A549 treated with Mapracorat at 1 μM for 4 hours (cell line): Measurements from ENCODE around the gene SLC51B. TPM values are rescaled to one million over a fixed set of nuclear protein-coding genes. Genes with fewer than 3 reads are reported as not detected.

Experiments used
- total RNA-seq: library from RNA; stranded (reverse); fragments of 200-300 nt; extraction: Qiagen RNA extraction; gene quantifications from 5 replicates; pipeline ENCODE4 v1.2.3, GENCODE V29; 2022

SLC51B gene
- 14.3 to 20.5 TPM (median 15.7 TPM) in 5 replicates for total RNA-seq

DNA sequence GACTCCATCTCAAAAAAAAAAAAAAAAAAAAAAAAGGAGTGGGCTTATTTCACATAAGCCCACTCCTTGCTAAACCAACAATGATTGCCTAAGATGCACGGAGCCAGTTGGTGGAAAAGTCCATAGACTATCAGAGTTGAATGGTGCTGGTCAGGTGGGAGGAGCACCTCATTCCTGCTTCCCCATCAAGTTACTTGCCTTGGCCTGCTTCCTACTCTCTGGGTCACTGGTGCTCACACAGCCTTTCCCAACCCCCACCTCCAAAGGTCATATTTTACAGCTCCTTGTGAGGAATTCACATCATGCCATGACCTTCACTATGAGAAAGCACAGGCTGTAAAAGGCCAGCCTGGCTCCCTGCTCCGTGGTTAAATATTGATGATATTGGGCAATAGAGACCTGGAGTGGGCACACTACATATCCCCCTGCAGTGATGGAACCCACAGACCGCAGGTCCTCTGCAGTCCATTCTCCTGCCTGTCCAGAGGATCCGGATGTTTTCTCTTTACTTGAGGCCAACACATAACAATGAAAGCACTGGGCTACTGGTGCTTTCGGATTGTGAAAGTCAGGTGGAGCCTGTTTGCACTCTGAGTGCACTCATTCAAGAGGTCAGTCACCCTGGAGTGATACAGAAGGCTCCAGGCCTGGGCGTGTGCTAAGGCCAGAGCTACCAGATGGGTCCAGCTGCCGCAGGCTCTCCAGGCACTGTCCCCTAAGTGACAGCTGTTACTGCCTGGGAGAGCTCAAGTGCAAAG, at the start of gene SLC51B:
SLC51B (plus strand) TSS at position 664 of the 758 bp plus-strand sequence. CDS start 4,618 bp downstream, outside the sequence.

DNA sequence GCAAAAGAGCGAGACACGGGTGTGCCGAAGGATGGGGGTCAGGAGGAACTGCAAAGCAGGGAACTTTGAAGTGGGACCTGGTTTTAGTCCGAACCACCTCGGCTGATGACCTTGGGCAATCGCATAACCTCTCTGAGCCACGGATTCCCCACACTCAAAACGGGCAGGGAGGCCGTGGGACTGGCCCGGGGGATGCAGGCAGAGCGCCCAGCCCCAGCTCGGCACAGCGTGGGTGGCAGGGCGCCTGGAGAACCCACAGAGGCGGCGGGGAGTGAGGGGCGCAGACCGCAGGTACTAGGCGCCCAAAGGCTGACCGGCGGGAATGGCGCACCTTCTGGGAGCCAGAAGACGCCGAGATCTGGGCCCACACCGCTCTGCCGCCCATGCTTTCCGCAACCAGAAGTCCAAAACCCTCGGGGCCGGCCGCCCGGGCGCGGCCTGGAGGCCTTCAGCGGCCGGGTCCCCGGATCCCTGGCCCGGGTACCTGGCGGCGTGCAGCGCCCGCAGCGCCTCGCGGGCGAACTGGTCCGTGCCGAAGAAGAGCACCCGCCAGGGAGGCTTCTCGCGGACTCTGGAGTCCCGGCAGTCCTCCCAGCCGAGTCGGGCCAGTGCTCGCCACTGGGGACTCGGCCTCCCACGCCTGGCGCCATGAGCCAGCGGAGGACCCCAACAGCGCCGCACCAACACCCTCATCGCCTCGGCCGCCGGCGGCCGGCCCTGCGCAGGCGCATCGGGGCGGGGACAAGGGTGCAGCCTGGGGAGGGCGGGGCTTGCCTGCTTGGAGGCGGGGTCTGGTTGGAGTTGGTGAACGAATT, 16.1 kb upstream of the SLC51B start, which contains the start of gene MTFMT:
MTFMT (minus strand) TSS at position 719 of the 815 bp plus-strand sequence; CDS start at position 693, 26 bp downstream.

GRCh38 chr15:65067645-65068402, 22.6 kb downstream of the SLC51B start, which contains the start of gene RASL12:
Gene RASL12 (minus strand): TSS chr15:65067991. CDS start chr15:65067835, 156 bp downstream.

GRCh38 chr15:65076486-65077290, 31.5 kb downstream of the SLC51B start, which contains the start of gene KBTBD13:
Gene KBTBD13 (plus strand): TSS chr15:65076746. CDS start chr15:65076816, 70 bp downstream.

Other genes starting within 250 kb of the SLC51B start
- 11.6 to 23.5 TPM (median 16.4 TPM) in 5 replicates for gene PIF1, start 219.7 kb upstream of the SLC51B start, total RNA-seq
- gene PLEKHO2, start 203.5 kb upstream of the SLC51B start, total RNA-seq, result 5.4 to 6.4 TPM (median 6.0 TPM) in 5 replicates
- 1.7 to 2.8 TPM (median 2.2 TPM) in 5 replicates for gene ANKDD1A, start 133.5 kb upstream of the SLC51B start, total RNA-seq
- 115 to 127 TPM (median 122 TPM) in 5 replicates for gene SPG21, start 55.5 kb upstream of the SLC51B start, total RNA-seq
- gene MTFMT, start 15.7 kb upstream of the SLC51B start, total RNA-seq, result 22.3 to 28.2 TPM (median 26.6 TPM) in 5 replicates
- gene RASL12, start 22.6 kb downstream of the SLC51B start, total RNA-seq, result 0.10 to 0.16 TPM (median 0.12 TPM) in 5 replicates
- gene KBTBD13, start 31.4 kb downstream of the SLC51B start, total RNA-seq, result not detected in 5 replicates
- 0.55 to 2.0 TPM (median 0.74 TPM) in 5 replicates for gene UBAP1L, start 69.8 kb downstream of the SLC51B start, total RNA-seq
- 24.5 to 29.7 TPM (median 27.7 TPM) in 5 replicates for gene PDCD7, start 88.4 kb downstream of the SLC51B start, total RNA-seq
- gene CLPX, start 140.0 kb downstream of the SLC51B start, total RNA-seq, result 37.2 to 54.0 TPM (median 48.0 TPM) in 5 replicates
- gene CILP, start 166.1 kb downstream of the SLC51B start, total RNA-seq, result 0.11 to 0.24 TPM (median 0.17 TPM) in 5 replicates
- gene PARP16, start 241.5 kb downstream of the SLC51B start, total RNA-seq, result 9.2 to 11.7 TPM (median 11.2 TPM) in 5 replicates